A673 (cell line): ENCODE results near the gene OR51B2. TPM values are rescaled to one million over a fixed set of nuclear protein-coding genes. Genes with fewer than 3 reads are reported as not detected.

Experiments used
- BruUV-seq: library from RNA; stranded (reverse); fragments of 400-500 nt; replicated peaks from 2 replicates; lab custom pipeline; 2021; lab: Mats Ljungman, UMichigan
- CTCF ChIA-PET: fragments of 300-600 bp; sonication (Branson Sonifier 250); formaldehyde crosslinking; loops from one replicate; lab custom pipeline; 2022; ENCODE audit warnings: antibody characterized with exemption; lab: Charles Lee
- POLR2A ChIA-PET: fragments of 300-600 bp; sonication (Branson Sonifier 250); formaldehyde crosslinking; loops from one replicate; lab custom pipeline; 2022; ENCODE audit warnings: antibody characterized with exemption; ENCODE audit not compliant: low non-redundant PET; lab: Charles Lee
- DNase-seq: peaks from one replicate; pipeline ENCODE4 v3.0.0-alpha.2; 2015; ENCODE audit warnings: low spot score
- H3K27ac ChIP-seq: fragments of 200-600 bp; sonication (generic); 2 replicates; pipeline ENCODE4 v1.5.1; 2016; ENCODE audit warnings: mixed run types, low read depth, mild to moderate bottlenecking, mixed read lengths, antibody characterized with exemption, low read length; ENCODE audit not compliant: poor library complexity, severe bottlenecking
- H3K27me3 ChIP-seq: fragments of 200-600 bp; sonication (generic); replicated peaks from 2 replicates; pipeline ENCODE4 v1.6.1; 2017; ENCODE audit warnings: mixed run types, low read depth, mild to moderate bottlenecking, mixed read lengths, antibody characterized with exemption, low read length; ENCODE audit not compliant: insufficient read depth, poor library complexity
- H3K36me3 ChIP-seq: fragments of 200-600 bp; sonication (generic); 2 replicates; pipeline ENCODE4 v1.6.1; 2016; ENCODE audit warnings: mixed run types, mild to moderate bottlenecking, mixed read lengths, antibody characterized with exemption, low read length; ENCODE audit not compliant: insufficient read depth, poor library complexity, severe bottlenecking
- H3K4me1 ChIP-seq: fragments of 200-600 bp; sonication (generic); 2 replicates; pipeline ENCODE4 v1.6.1; 2017; ENCODE audit warnings: mixed run types, mild to moderate bottlenecking, mixed read lengths, antibody characterized with exemption, low read length; ENCODE audit not compliant: insufficient read depth, poor library complexity, severe bottlenecking
- H3K4me3 ChIP-seq: fragments of 200-600 bp; sonication (generic); 2 replicates; pipeline ENCODE4 v1.5.1; 2016; ENCODE audit warnings: low read depth, mixed run types, mild to moderate bottlenecking, mixed read lengths, low read length; ENCODE audit not compliant: poor library complexity, severe bottlenecking
- H3K9me3 ChIP-seq: fragments of 200-600 bp; sonication (generic); 2 replicates; pipeline ENCODE4 v1.6.1; 2016; ENCODE audit warnings: mixed run types, low read depth, mild to moderate bottlenecking, mixed read lengths, antibody characterized with exemption, low read length; ENCODE audit not compliant: poor library complexity, severe bottlenecking
- CTCF ChIP-seq: fragments of 300-800, 200-600 bp; sonication (generic); conservative IDR thresholded peaks from 2 replicates; pipeline ENCODE4 v1.5.1; 2017; ENCODE audit warnings: low read depth, mild to moderate bottlenecking, antibody characterized with exemption, low read length, moderate library complexity, mixed read lengths
- EZH2 ChIP-seq: fragments of 200-600 bp; sonication (generic); IDR thresholded peaks from 2 replicates; pipeline ENCODE4 v1.6.1; 2017; ENCODE audit warnings: borderline replicate concordance, low read depth, mild to moderate bottlenecking, mixed read lengths, antibody characterized with exemption, low read length; ENCODE audit not compliant: poor library complexity, severe bottlenecking
- intact Hi-C: fragments of 100-400 bp; cut with micrococcal nuclease; formaldehyde crosslinking; loops from one replicate; pipeline ENCODE4 v1.10.0; 2022; ENCODE audit not compliant: unreplicated experiment
- total RNA-seq: library from RNA; stranded (reverse); gene quantifications from 2 replicates; pipeline ENCODE4 v1.2.3, GENCODE V29; 2021

Gene OR51B2
- total RNA-seq, 1 experiment from 2014 or later, result not detected

GRCh38 chr11:5303626-5304025 lies 20.5 kb downstream of the OR51B2 start:
- TF ChIP-seq CTCF (no peak), EZH2 (no peak)
- CTCF ChIA-PET, result no interaction called here
- POLR2A ChIA-PET, result no interaction called here
- Histone ChIP-seq H3K4me1 (no peaks in the 10 kb centered on the region), H3K9me3 (no peaks in the 10 kb centered on the region), H3K4me3 (no peak overlapping the region), H3K27ac (no peak overlapping the region), H3K27me3 (no peaks in the 10 kb centered on the region), H3K36me3 (no peaks in the 10 kb centered on the region)
- intact Hi-C loops, result no loop called here
- no TSS peak for BruUV-seq
- no peak for DNase-seq

- H3K27me3 ChIP-seq, result no peaks in the 10 kb centered on the region
- POLR2A ChIA-PET, result no interaction called here
- intact Hi-C loops, result no loop called here
- no peak within 1 kb of the TSS for H3K27ac ChIP-seq
- no peak for DNase-seq
- no peaks in the 10 kb centered on the region for H3K9me3 ChIP-seq
- CTCF ChIA-PET, result no interaction called here
- no peak within 1 kb of the TSS for H3K4me3 ChIP-seq
- TF ChIP-seq EZH2 (no peak), CTCF (no peak)
- H3K4me1 ChIP-seq, result no peaks in the 10 kb centered on the region
- no peaks in the 10 kb centered on the region for H3K36me3 ChIP-seq
- BruUV-seq, result no TSS peak
These were observed 22.3 kb downstream of the OR51B2 start, which contains the start of gene OR51B4 for GRCh38 chr11:5301846-5302245. OR51B4 (minus strand) TSS chr11:5301946; CDS start chr11:5301946, 0 bp downstream.

- Histone ChIP-seq H3K27ac (no peak overlapping the region), H3K27me3 (no peaks in the 10 kb centered on the region), H3K36me3 (no peaks in the 10 kb centered on the region), H3K4me3 (no peak overlapping the region), H3K9me3 (no peaks in the 10 kb centered on the region), H3K4me1 (no peaks in the 10 kb centered on the region)
- ChIA-PET POLR2A (no interaction called here), CTCF (no interaction called here)
- no peak for DNase-seq
- intact Hi-C loops, result no loop called here
- no peak for TF ChIP-seq EZH2
- TF ChIP-seq CTCF, result no peak
- no TSS peak for BruUV-seq
These were observed 23.8 kb downstream of the OR51B2 start for GRCh38 chr11:5300251-5300650.
